Colon (tissue), 2 donors: ENCODE data around the gene EMID1.
"Not testable (repeated sequence)": the region's sequence is repeated elsewhere in the genome, so short reads cannot be mapped to it uniquely, and the experiment has no call there.

Experiments
- FAIRE-seq: peaks from 2 replicates; lab custom pipeline; 2012; peaks lifted over from hg19 to GRCh38; lab: Jason Lieb, UNC
- donor health status: control.
- donor health status: control.

EMID1 gene

DNA sequence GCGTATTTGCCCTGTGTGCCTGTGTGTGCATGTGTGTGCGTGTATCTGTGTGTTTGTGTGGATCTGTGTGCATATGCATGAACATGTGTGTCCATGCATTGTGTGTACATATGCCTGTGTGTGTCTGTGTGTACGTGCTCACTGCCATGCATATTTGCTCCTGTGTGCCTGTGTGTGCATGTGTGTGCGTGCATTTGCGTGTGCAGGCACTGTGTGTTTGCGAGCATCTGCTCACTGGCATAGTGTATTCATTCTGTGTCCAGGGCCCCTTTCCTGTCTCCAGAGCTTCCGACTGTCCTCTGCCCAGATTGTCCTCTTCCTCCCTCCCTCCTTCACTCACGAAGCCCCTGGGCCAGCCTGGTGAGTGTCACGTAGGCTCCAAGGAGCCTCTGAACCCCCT lies 5.8 kb downstream of the EMID1 start:
- no peak for FAIRE-seq

DNA sequence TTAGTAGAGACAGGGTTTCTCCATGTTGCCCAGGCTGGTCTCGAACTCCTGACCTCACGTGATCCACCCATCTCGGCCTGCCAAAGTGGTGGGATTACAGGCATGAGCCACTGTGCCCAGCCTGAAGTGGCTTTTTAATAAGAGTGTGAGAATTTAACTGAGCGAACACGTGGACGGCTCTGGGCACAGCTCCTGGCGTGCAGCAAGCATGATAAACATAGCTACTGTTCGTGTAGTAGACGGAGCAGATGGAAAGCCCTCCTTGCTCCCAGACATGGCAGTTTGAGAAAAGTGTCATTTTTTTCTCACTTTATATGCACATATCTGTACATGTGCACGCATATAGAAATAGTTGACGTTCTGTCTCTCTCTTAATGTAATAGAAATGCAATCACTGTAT lies 7.0 kb downstream of the EMID1 start:
- no peak for FAIRE-seq

DNA sequence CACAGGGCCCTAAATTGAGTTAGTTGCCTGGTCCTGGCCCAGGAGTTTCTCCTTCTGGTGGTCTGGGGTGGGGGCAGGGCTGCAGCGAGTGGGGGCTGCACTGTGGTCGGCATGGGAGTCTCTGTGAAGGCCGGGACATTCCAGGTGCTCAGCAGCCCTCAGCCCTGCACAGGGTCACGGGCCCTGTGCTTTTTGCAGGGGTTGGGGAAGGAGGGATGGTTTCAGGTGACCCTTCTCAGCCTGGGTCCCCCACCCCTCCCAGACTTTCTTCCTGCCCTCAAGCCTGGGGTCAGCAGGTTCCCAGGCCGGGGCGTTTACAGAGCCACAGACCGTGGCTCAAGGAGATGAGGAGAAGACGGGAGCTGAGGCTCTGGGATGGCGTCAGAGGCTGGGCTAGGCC lies 7.8 kb downstream of the EMID1 start:
- FAIRE-seq, result no peak

DNA sequence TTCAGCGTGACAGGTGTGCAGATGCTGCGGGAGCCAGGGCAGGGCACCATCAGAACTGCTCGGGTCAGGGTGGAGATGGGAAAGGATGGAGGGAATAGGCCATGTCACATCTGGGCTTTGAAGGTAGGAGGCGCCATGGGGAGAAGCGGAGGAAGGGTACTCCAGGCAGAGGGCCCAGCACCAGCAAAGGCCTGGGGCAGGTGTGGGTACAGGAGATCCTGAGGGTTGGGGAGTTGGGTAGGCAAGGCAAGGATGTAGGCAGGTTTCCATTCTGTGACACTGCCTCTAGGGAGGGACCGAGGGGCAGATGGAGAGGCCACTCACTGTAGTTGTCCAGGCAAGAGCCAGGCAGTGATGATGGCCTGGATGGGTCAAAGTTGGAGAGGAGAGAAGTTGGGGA lies 8.5 kb downstream of the EMID1 start:
- no peak for FAIRE-seq

DNA sequence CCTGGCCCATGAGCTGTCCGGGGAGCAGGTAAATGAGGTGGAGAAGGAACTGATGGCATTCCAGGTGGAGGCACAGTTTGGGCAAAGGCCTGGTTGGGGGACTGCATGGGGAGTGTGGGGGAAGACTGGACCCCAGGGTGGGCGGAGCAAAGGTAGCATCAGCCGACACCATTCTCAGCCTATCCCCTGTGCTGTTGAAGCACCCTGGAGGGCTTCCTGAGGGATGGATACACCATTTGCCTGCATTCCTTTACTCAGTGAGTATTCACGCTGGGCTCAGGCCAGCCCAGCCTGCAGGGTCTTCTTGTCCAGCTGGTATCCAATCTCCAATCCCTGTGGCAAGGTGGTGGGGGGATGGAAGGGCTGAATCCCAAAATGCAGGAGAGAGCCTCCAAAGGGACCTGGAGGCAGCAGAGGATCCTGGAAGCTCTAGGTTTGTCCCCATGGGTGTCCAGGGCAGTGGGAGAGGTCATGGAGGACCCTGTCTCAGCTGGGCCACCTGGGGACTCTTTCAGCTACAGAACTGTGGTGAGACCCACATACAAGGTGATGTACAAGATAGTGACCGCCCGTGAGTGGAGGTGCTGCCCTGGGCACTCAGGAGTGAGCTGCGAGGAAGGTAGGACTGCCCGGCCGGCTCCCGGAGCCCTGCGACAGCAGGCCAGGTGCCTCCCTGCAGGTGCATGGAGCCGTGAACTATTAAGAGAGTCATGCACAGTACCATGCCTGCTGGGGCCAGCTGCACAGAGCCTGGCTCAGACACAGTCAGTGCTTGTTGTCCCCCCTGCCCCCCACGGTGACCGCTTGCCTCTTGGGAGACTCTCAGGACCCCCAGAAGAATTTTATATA lies 9.5 kb downstream of the EMID1 start:
- no peak for FAIRE-seq

DNA sequence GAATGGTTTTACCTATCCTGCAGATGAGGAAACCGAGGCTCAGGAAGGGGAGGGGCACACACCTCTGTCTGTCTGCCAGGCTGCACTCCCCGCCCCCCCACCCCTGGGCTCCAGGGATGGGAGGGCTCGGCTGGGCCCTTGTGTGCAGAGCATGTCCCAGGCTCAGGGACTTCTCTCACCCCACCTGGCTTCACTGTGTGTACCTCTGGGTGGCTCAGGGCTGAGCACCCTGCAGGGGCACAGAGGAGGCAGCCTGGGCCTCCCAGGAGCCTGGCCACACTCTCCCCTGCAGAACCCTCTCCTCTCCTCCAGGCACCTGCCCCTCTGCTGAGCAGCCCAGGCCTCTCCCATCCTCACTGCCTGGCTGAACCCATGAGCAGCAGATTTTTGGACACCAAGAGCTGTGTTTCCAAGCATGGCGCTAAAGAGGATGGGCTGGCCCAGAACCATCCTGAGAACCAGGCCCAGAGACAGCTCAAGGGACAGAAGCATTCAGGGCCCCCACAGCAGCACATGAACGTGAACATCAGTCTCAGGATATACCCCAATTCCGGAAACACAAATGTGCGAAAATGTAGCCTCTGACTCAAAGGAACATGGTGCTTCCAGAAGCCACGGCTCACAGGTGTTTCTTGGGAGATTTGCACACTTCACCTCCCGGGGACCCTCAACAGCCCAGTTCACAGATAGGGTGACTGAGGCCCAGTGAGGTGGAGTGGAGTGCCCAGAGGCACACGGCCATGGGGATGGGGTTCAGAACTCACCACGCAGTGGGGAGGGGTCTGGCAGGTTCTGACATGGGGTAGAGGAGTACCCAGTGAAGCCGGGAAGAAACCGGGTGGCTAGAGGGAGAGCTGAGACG lies 10.5 kb downstream of the EMID1 start:
- FAIRE-seq, result no peak

DNA sequence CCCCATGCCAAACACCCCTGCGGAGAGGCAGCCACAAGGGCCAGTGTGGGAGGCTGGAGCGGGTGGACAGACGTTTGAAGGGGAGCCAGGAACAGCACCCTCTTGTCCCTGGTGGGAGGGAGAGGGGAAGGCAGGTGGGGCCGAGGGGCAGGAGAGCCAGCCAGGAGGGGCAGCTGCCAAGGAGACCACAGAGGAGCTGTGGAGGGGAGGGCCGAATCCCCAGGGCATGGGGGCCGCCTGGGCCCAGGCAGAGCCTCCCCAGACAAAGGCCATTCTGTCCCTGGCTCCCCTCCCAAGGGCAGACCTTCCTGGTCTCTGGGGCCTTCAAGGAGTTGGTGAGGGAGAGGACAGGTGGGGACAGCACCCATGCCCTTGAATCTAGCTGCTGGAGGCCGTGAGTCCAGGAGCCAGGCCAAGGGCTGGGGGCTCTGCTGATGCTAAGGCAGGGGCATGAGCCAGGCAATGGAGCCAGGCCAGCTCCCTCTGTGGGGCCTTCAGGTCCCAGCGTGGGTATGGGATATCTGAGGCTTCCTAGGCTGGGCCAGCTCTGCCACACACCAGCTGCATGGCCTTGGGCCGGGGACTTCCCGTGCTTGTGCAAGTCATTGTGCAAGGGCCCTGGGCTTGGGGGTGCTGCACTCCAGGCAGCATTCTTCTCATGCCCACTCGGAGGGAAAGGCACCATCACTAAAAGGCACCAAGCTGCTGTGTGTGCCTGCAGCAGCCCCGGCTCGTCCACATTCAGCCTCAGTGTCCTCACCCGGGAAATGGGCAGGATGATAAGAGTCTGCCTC lies 11.4 kb downstream of the EMID1 start:
- FAIRE-seq, result no peak

DNA sequence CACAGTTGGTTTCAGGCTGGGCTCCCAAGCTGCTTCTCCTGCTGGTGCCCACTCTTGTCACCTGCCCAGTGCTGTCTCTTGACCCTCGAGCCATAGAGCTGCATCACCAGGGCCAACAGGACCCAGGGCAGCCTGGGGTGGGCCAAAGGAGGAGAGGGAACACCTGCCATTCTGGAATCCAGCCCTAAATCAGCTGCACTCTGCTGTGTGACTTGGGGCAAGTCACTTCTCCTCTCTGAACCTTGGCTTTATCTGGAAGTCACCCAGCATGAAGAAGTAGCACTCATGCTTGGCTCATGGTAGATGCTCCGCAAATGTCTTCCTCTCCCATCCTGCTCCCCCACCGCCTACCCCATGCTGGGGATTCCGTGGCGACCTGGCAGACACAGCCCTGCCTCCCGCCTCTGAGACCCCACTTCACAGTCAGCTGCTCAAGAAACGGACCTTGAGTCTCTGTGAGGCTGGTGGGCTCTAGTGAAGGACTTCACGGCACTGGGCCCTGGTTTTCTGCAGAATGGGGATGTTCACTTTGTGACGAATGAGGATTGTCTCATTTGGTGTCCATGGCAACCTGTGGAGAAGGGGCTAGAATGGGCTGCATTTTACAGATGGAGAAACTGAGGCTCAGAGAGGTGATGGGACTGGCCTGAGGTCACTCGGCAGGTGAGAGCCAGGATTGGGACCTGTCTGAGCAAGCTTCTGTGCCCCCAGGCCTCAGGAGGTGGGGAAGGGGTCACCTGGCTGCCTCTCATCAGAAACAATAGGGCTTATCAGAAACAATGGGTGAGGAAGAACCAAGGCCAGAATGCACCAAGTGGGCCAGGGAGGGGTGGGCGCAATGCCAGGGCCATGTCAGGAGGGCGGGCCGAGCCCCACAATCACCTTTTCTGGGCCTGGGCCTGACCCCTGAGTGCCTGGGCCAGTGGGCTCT lies 12.4 kb downstream of the EMID1 start:
- FAIRE-seq, result no peak

DNA sequence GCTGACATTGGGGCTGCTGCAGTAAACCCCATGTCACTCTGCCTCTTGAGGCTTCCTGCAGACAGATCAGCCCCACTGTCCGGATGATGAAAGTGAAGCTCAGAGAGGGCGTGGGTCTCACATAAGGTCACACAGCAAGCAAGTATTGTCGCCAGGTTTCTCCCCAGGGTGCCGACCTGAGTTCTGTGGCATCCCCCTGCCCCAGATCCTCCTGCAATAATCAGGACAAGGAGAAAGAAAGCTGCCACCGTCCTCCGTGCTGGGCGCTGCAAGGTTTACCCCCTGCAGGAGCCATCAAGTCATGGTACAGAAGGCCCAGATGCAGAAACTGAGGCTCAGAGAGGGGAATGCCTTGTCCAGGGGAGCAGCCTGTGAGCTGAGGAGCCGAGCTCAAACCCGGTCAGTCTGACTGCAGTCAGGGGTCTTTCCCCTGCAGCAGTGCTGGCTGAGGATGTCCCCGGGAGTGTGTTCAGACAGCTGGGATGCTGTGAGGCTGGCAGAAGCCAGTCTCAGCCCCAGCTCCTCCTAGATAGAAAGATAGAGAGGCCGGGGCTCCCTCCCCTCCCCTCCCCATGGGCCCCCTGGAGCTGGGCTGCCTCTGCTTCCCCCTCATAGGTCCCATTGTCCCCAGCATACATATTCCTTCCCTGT lies 13.2 kb downstream of the EMID1 start:
- FAIRE-seq, result no peak

DNA sequence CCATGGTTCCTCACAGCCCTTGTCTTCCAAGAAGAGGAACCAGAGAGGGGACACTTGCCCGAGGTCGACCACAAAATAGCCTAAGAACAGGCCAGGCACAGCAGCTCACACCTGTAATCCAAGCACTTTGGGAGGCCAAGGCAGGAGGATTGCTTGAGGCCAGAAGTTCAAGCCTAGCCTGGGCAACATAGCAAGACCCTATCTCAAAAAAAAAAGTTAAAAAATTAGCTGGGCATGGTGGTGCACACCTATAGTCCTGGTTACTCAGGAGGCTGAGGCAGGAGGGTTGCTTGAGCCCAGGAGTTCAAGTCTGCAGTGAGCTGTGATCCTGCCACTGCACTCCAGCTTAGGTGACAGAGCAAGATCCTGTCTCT lies 13.7 kb downstream of the EMID1 start:
- FAIRE-seq, result not testable (repeated sequence)

DNA sequence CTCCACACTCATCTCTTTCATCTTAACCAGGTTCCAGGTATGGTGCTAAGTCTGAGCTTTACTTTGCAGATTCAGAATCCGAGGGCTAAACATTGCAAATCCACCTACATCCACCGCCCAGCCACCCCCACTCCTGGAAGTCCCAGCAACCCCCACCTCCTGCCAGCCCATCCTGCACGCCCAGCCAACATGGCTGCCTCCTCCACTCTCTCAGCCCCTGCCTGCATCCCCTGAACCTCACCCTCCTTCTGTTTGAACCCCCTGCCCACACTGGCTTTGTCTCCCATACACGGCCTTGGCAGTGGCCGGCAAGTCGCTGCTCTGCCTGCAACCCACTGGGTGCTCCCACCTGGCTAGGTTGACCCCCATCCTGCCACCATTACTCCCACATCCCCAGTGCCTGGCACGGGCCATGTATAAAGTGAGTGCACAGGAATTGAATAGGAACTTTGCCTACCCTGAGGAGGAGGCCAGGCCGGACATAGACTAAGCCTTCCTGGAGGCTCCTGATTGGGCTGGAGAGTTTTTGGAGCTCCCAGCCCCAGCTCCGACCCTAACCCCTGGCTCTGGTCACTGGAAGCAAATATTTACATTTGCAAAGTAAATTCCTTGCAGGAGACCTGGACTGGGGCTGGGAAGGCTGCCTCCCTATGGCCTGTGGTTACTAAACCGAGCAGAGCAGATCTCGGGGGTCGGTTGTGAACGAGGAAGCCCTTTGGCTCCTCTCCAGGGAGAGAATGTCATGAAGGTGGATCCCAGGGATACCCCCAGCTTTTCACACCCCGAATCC lies 14.4 kb downstream of the EMID1 start:
- FAIRE-seq, result no peak

DNA sequence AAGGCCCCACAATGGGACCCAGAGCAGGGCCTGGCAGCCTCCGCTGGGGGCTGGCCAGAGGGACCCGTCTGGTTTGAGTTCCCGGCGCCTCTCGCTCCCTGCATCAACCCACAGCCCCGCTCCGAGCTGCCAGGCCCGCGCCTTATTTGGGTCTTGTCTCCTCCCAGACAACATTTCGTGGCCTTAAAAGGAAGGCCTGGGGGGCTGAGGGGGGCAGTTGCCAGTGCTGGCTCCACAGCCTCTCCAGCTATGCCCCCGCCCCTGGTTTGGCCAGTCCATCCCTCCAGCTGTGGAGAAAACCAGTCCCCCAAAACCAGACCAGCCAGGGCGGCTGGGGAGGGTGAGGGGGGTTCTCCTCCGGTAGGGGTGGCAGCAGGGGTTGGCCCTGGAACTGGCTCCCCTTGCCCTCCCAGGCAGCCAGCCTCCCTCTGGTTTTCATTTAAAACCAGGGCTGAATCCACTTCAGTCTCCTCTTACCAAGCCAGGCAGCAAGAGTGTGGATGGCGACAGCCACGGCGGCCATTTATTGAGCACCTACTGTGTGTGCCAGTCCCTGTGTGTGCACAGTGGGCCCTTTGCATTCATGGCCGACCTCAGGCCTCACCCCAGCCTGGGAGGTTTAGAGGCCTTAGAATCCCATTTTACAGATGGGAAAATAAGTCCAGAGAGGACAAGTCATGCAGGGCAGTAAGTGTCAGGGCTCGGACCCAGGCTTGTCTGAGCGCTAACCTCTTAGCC lies 18.6 kb downstream of the EMID1 start:
- FAIRE-seq, result no peak

DNA sequence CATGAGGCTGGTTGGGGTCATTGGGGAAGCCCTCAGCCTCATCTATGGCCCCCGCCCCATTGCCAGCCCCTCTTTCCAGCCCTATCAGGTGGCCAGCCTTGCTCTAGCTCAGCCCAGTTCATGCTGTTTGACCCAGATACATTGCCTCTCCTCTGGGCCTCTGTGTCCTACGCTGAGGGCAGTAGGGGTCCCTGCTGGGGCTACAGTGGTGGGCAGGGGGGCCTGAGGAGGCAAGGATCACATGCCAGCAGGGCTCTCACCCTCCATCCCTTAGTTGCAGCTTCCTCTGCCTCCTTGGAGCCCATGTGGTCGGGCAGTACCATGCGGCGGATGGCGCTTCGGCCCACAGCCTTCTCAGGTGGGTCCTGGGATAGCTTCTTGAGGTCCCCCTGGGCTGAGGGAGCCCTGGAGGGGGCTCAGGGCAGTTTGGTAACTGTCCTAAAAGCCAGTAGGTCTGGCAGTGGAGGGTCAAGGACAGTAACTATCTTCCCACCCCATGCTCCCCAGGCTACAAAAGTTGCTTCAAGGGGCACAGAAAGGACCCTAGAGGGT lies 19.2 kb downstream of the EMID1 start:
- FAIRE-seq, result no peak

DNA sequence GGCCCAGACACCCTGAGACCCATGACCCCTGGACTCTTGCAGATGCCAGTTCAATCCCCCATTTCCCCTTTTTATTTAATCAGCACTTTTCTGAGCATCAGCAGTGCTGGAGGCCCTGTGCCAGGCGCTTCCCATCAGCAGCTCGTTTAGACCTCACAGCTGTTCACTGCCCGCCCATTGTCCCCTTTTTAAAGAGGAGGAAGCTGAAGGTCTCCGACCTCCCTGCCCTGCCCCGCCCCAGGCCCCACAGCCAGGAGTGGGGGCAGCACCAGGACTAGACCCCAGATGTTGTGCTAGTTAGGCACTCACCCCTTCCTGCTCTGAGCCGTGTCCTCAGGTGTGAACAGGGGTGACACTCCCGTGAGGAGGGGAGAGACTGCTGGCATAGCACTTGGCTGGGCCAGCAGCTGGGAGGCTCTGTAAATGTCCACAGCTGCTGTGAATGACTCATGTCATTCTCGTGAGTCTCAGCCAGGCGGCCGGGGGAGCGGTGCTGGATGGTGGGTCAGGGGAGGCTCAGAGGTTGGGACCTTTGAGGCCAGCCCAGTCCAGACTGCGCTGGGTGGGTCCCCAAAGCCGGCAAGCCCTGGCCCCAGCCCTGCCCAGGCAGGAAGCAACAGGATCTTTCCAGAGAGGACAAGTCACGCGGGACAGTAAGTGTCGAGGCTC lies 19.9 kb downstream of the EMID1 start:
- no peak for FAIRE-seq

DNA sequence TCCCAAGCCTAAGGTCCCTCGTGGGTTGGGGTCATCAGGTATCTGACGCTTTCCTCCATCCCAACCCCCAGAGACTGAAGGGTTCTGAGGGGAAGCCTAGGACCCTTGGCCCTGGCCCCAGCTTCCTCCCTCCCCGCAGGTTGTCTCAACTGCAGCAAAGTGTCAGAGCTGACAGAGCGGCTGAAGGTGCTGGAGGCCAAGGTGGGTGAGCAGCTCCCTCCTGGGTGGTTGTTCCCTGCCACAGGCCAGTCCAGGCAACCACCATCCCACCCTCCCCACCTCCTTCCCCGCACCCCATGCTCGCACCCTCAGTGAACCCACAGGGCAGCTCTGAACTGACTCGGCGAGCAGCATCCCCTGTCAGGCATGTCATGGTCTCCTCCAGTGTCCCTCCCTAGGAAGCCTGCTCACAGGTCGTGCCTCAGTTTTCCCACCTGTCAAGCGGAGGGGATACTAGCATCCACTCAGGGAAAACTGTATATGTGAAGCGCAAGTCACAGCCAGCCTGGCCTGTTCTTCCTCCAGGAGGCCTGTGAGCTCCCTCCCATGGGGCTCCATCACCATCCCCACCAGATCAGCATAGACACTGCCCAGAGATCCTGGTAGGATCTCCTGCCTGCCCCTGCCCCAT lies 20.8 kb downstream of the EMID1 start:
- no peak for FAIRE-seq

DNA sequence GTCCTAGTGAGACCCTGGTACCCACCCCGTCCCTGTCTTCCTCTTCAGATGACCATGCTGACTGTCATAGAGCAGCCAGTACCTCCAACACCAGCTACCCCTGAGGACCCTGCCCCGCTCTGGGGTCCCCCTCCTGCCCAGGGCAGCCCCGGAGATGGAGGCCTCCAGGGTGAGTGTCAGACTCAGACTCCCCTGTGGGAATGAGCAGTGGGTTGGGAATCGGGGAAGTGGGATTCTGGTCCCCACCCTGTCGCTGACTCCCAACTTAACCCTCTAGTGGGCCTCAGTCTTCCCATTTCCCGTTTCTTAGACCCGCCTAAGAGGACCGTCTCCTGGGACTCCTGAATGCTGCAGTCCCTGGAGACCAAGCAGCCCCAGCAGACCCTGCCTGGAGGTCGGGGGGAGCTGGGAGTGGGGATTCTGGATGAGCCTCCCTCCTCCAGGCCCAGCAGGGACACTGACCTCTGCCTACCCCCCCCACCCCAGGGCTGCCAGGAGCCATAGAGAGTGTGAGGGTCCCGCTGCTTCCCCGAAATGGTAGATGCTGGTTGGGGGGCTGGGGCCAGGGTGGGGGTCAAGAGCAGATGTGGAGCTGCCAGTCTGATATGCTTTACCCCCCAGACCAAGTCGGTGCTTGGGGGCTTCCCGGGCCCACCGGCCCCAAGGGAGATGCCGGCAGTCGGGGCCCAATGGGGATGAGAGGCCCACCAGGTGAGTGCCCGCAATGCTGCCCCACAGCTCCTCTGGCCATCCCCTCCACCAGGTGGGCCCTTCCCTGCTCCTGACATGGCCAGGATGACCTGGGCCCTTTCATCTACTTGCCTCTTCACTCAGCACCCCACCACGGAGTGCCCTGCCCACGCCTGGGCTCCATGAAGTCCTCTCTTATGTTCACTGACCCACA lies 25.5 kb downstream of the EMID1 start:
- FAIRE-seq, result no peak
